HepG2 (cell line): ENCODE data around the gene TBC1D24. TPM values are rescaled to one million over a fixed set of nuclear protein-coding genes. Genes with fewer than 3 reads are reported as not detected.
A peak's percentile ranks its signal among the peaks of the same experiment; 100 is the strongest.

Source experiments
- ATAC-seq: fragments of 200-7000 bp; cut with Tn5 transposase; 3 replicates; pipeline ENCODE4 v1.9.1; 2020; ENCODE audit warnings: mild to moderate bottlenecking, moderate library complexity
- BruUV-seq: library from RNA; stranded (reverse); fragments of 400-500 nt; replicated peaks from 2 replicates; lab custom pipeline; 2021; lab: Mats Ljungman, UMichigan
- CTCF ChIA-PET: fragments of 300-600 bp; formaldehyde crosslinking; extraction: SDS; loops from one replicate; lab custom pipeline; 2021; ENCODE audit warnings: low total read pairs, inconsistent platforms, low intra/inter-chr PET ratio; lab: Yijun Ruan, JAX
- POLR2A ChIA-PET: fragments of 350-600 bp; sonication (Branson Sonifier 250); formaldehyde crosslinking; loops from one replicate; lab custom pipeline; 2020; ENCODE audit warnings: antibody characterized with exemption, inconsistent platforms; lab: Yijun Ruan, JAX
- DNase-seq: peaks from one replicate; pipeline ENCODE4 v3.0.0-alpha.2; 2015; ENCODE audit warnings: low spot score
- FAIRE-seq: peaks from 3 replicates; lab custom pipeline; 2011; peaks lifted over from hg19 to GRCh38; lab: Jason Lieb, UNC
- H2AFZ ChIP-seq: one replicate; pipeline ENCODE4 v1.6.1; 2011; ENCODE audit warnings: low read length, inconsistent platforms
- H3K27ac ChIP-seq: fragments of 300-600 bp; 3 replicates; pipeline ENCODE4 v1.8.0; 2011; ENCODE audit warnings: mixed run types, mild to moderate bottlenecking, mixed read lengths, low read length, inconsistent platforms; ENCODE audit not compliant: insufficient read depth; ENCODE audit errors: extremely low read length
- H3K27me3 ChIP-seq, 2 experiments: fragments of 200-600 bp in 1 of 2; 2 replicates in 1 of 2; 3 replicates in 1 of 2; pipeline versions ENCODE4 v1.6.0 to v1.8.0; 2011; ENCODE audit warnings: low read length in 2 of 2, mild to moderate bottlenecking in 2 of 2, moderate library complexity in 2 of 2, inconsistent platforms in 1 of 2; ENCODE audit not compliant: insufficient read depth in 2 of 2, control insufficient read depth in 1 of 2
- H3K36me3 ChIP-seq, 2 experiments: fragments of 200-600 bp in 1 of 2; replicated peaks in 1 of 2; 2 replicates in 1 of 2; 3 replicates in 1 of 2; pipeline versions ENCODE4 v1.5.1 to v1.8.0; 2011; ENCODE audit warnings: low read length in 2 of 2, inconsistent platforms in 1 of 2; ENCODE audit not compliant: insufficient read depth in 2 of 2, control insufficient read depth in 1 of 2
- H3K4me1 ChIP-seq: 2 replicates; pipeline ENCODE4 v1.5.1; 2012; ENCODE audit warnings: low read length, inconsistent platforms; ENCODE audit not compliant: insufficient read depth
- H3K4me2 ChIP-seq: 2 replicates; pipeline ENCODE4 v1.6.0; 2011; ENCODE audit warnings: low read depth, low read length, inconsistent platforms
- H3K4me3 ChIP-seq, 3 experiments: fragments of 200-600 bp in 1 of 3; sonication (generic), shearing (Covaris generic) in 1 of 3; replicated peaks in 1 of 3; 2 replicates each; pipeline ENCODE4 v1.5.1; 2011 to 2016; ENCODE audit warnings: low read length in 3 of 3, inconsistent platforms in 2 of 3, low read depth in 2 of 3, mild to moderate bottlenecking in 2 of 3, control low read depth in 1 of 3, mixed read lengths in 1 of 3; ENCODE audit not compliant: insufficient read depth in 1 of 3
- H3K79me2 ChIP-seq: one replicate; pipeline ENCODE4 v1.6.1; 2011; ENCODE audit warnings: low read length, inconsistent platforms; ENCODE audit not compliant: insufficient read depth
- H3K9ac ChIP-seq: 2 replicates; pipeline ENCODE4 v1.6.0; 2011; ENCODE audit warnings: mild to moderate bottlenecking, low read depth, low read length, inconsistent platforms; ENCODE audit not compliant: insufficient read depth
- H3K9me3 ChIP-seq: 2 replicates; pipeline ENCODE4 v1.5.1; 2012; ENCODE audit warnings: mild to moderate bottlenecking, low read length
- H4K20me1 ChIP-seq: 2 replicates; pipeline ENCODE4 v1.6.0; 2011; ENCODE audit warnings: inconsistent platforms, mild to moderate bottlenecking, low read length, moderate library complexity; ENCODE audit not compliant: insufficient read depth
- ETS1 ChIP-seq: sonication (generic); formaldehyde crosslinking; IDR thresholded peaks from 2 replicates; pipeline ENCODE4 v1.4.0; 2020; ENCODE audit warnings: missing genetic modification reagents
- MTF1 ChIP-seq: sonication (generic); formaldehyde crosslinking; IDR thresholded peaks from 2 replicates; pipeline ENCODE4 v1.5.0; 2020; ENCODE audit warnings: missing genetic modification reagents
- MXD3 ChIP-seq: IDR thresholded peaks from 2 replicates; pipeline ENCODE4 v1.6.1; 2016; ENCODE audit warnings: mild to moderate bottlenecking, missing biosample characterization, missing genetic modification reagents
- MYC ChIP-seq: sonication (generic); formaldehyde crosslinking; IDR thresholded peaks from 2 replicates; pipeline ENCODE4 v1.9.0; 2021; ENCODE audit warnings: missing genetic modification reagents, borderline replicate concordance
- PATZ1 ChIP-seq: sonication (generic); formaldehyde crosslinking; IDR thresholded peaks from 2 replicates; pipeline ENCODE4 v1.4.0; 2020; ENCODE audit warnings: missing genetic modification reagents
- SIN3A ChIP-seq: IDR thresholded peaks from 2 replicates; pipeline ENCODE4 v1.6.1; 2011; ENCODE audit warnings: low read depth, mild to moderate bottlenecking, control low read depth, low read length, borderline replicate concordance
- ZMAT5 ChIP-seq: sonication (generic); formaldehyde crosslinking; IDR thresholded peaks from 2 replicates; pipeline ENCODE4 v1.5.0; 2020; ENCODE audit warnings: mild to moderate bottlenecking, low read depth, missing genetic modification reagents, borderline replicate concordance
- ZNF562 ChIP-seq: sonication (generic); formaldehyde crosslinking; IDR thresholded peaks from 2 replicates; pipeline ENCODE4 v1.8.0; 2022; ENCODE audit warnings: missing genetic modification reagents, borderline replicate concordance
- WGBS: methylation state at CpG from one replicate; pipeline ENCODE4 v1.1.6; 2017; ENCODE audit warnings: low lambda C conversion rate; 5-methylcytosine and 5-hydroxymethylcytosine counted together
- in situ Hi-C: cut with HindIII; loops from 2 replicates; pipeline ENCODE4 v1.10.0; 2017; ENCODE audit warnings: low pct_unique_long_range_greater_than_20kb; ENCODE audit not compliant: extremely low pct_ligation_motif_present
- intact Hi-C: fragments of 100-400 bp; cut with micrococcal nuclease; formaldehyde crosslinking; loops from one replicate; pipeline ENCODE4 v1.10.0; 2022; ENCODE audit not compliant: unreplicated experiment
- polyA plus RNA-seq, 8 experiments: library from polyadenylated mRNA; depleted of rRNA in 3 of 8; stranded (reverse) in 7 of 8; unstranded in 1 of 8; fragments of >200 nt; fragmentation: Illumina TruSeq in 4 of 8; extraction: Trizol in 4 of 8; gene quantifications; 2 replicates each; pipeline versions ENCODE4 v1.2.1 to v1.2.3, GENCODE V29; 2011 to 2016; ENCODE audit warnings: low read depth in 4 of 8, missing spikeins in 1 of 8, mixed read lengths in 1 of 8; ENCODE audit not compliant: insufficient read depth in 1 of 8
- total RNA-seq, 5 experiments: library from RNA; depleted of rRNA; stranded (reverse); fragments of >200 nt; fragmentation: Illumina TruSeq; extraction: Trizol; gene quantifications; 2 replicates each; pipeline ENCODE4 v1.2.3, GENCODE V29; 2016; ENCODE audit warnings: low read depth in 1 of 5

TBC1D24 gene
- total and polyA plus RNA-seq, 2 of the 13 experiments (the other 11 are each of a cell fraction or from before 2014, with no cell fraction given) = 7.7 to 13.7 TPM

- TF ChIP-seq MXD3 (CRISPR knock-in tag) = peak; percentile 62; the same call in 1 of the 2 replicates
- TF ChIP-seq MTF1 (CRISPR knock-in tag) = 0 out of 2 replicates have a peak, but pooled peaks have one; percentile 15
- TF ChIP-seq, all 625 proteins: peak for 93
Observed at GRCh38 chr16:2473999-2474876, 689 bp upstream of the TBC1D24 start (continued).

GRCh38 chr16:2475413-2476344, 752 bp downstream of the TBC1D24 start:
- Histone ChIP-seq H3K4me2 (peak overlapping the region; percentile 88), H4K20me1 (peaks cover 18% of the 10 kb centered on the region), H3K27me3 (peaks cover 2 to 3% of the 10 kb centered on the region in 2 experiments), H3K9me3 (no peaks in the 10 kb centered on the region), H3K79me2 (peaks cover 22% of the 10 kb centered on the region), H3K27ac (peak overlapping the region; percentile 53), H3K36me3 (peaks cover 2 to 5% of the 10 kb centered on the region in 2 experiments; a peak in 2 of 5 replicates), H3K4me3 (peak overlapping the region; percentile 74 to 85 (median 79)), H3K9ac (peak overlapping the region; percentile 71), H2AFZ (no peak overlapping the region), H3K4me1 (peaks cover 61% of the 10 kb centered on the region)
- no peak for FAIRE-seq
- peak; percentile 16 for ATAC-seq
- BruUV-seq = no TSS peak
- ChIA-PET CTCF (interaction anchor here (1.4 kb wide), 1 partner anchor 26 kb away, joined by 3 read pairs; no protein-coding TSS in a partner anchor), POLR2A (interaction anchor here (0.6 to 1.6 kb wide), 6 partner anchors 9 to 224 kb away, joined by 3 to 6 read pairs (median 4); partner anchors contain the start of genes AMDHD2, ECI1 and TEDC2)
- in situ Hi-C loops = no loop called here
- no peak for DNase-seq
- 5% methylated on average over 15 of the region's 55 CpGs for WGBS
- intact Hi-C loops = loop anchor here (1.0 kb wide), 1 partner anchor 320 kb away; the partner anchor contains the start of gene TRAF7
- TF ChIP-seq ZMAT5 (CRISPR knock-in tag) = no peak
- TF ChIP-seq ETS1 (CRISPR knock-in tag) = peak; percentile 40; the same call in 1 of the 2 replicates
- peak; percentile 10; the same call in 1 of the 2 replicates for TF ChIP-seq MYC (CRISPR knock-in tag)
- no peak; the same call in 1 of the 2 replicates for TF ChIP-seq PATZ1 (CRISPR knock-in tag)
- TF ChIP-seq ZNF562 (CRISPR knock-in tag) = no peak
- TF ChIP-seq SIN3A = peak; percentile 45; the same call in 1 of the 2 replicates
